ENCODE results near the gene MPDU1. TPM values are rescaled to one million over a fixed set of nuclear protein-coding genes. Genes with fewer than 3 reads are reported as not detected.

MPDU1 gene
- total RNA-seq, 2 experiments from 2014 or later: 21.3 to 34.5 TPM

GRCh38 chr17:7618608-7619007, 35.0 kb downstream of the MPDU1 start:
- Histone ChIP-seq H3K4me1 (ENCODE audit: insufficient read depth, low read length, poor library complexity, severe bottlenecking) (peaks cover 3% of the 10 kb centered on the region), H4K20me1 (ENCODE audit: insufficient read depth, low read length) (peaks cover 5% of the 10 kb centered on the region; the same call in 1 of the 2 replicates), H3K27ac (ENCODE audit: low read depth, low read length, poor library complexity, severe bottlenecking) (no peak overlapping the region), H3K4me2 (ENCODE audit: low read length) (no peak overlapping the region), H3K36me3 (ENCODE audit: insufficient read depth, low read length) (no peaks in the 10 kb centered on the region), H3K79me2 (ENCODE audit: insufficient read depth, low read depth, low read length) (peaks cover 7% of the 10 kb centered on the region), H3K9me3 (ENCODE audit: low read length) (no peaks in the 10 kb centered on the region), H2AFZ (ENCODE audit: low read length) (no peak overlapping the region), H3K9me2 (ENCODE audit: insufficient read depth, low read length) (no peaks in the 10 kb centered on the region), H3K4me3 (ENCODE audit: low read depth, low read length, poor library complexity, severe bottlenecking) (no peak overlapping the region)
- TF ChIP-seq EZH2phosphoT487 (IDR thresholded peaks at IDR 0.05; ENCODE audit: borderline replicate concordance, low read depth, low read length) (no peak), CTCF (conservative IDR thresholded peaks at IDR 0.05; ENCODE audit: low read length) (no peak)
- ChIA-PET CTCF (ENCODE audit: unreplicated experiment) (no interaction called here), POLR2A (interaction anchor here (0.7 kb wide), 2 partner anchors 8 to 378 kb away, joined by 3 read pairs; no protein-coding TSS in a partner anchor)
- intact Hi-C loops (cut with micrococcal nuclease; ENCODE audit: unreplicated experiment): no loop called here
- BruUV-seq (replicated peaks): no TSS peak
- no peak for DNase-seq (ENCODE audit: low spot score)

GRCh38 chr17:7620835-7621234, 37.2 kb downstream of the MPDU1 start:
- CTCF ChIA-PET (ENCODE audit: unreplicated experiment): no interaction called here
- no TSS peak for BruUV-seq (replicated peaks)

More at GRCh38 chr17:7620835-7621234, 37.2 kb downstream of the MPDU1 start:
- Histone ChIP-seq H3K4me2 (ENCODE audit: low read length) (no peak overlapping the region), H3K27ac (ENCODE audit: low read depth, low read length, poor library complexity, severe bottlenecking) (no peak overlapping the region), H4K20me1 (ENCODE audit: insufficient read depth, low read length) (no peaks in the 10 kb centered on the region), H3K4me3 (ENCODE audit: low read depth, low read length, poor library complexity, severe bottlenecking) (no peak overlapping the region), H3K4me1 (ENCODE audit: insufficient read depth, low read length, poor library complexity, severe bottlenecking) (no peaks in the 10 kb centered on the region), H3K9me2 (ENCODE audit: insufficient read depth, low read length) (no peaks in the 10 kb centered on the region), H2AFZ (ENCODE audit: low read length) (no peak overlapping the region), H3K9me3 (ENCODE audit: low read length) (no peaks in the 10 kb centered on the region), H3K79me2 (ENCODE audit: insufficient read depth, low read depth, low read length) (no peaks in the 10 kb centered on the region), H3K36me3 (ENCODE audit: insufficient read depth, low read length) (no peaks in the 10 kb centered on the region)
- TF ChIP-seq EZH2phosphoT487 (IDR thresholded peaks at IDR 0.05; ENCODE audit: borderline replicate concordance, low read depth, low read length): no peak
- TF ChIP-seq CTCF (conservative IDR thresholded peaks at IDR 0.05; ENCODE audit: low read length): no peak
- POLR2A ChIA-PET: interaction anchor here (0.6 to 1.2 kb wide), 2 partner anchors 12 to 68 kb away, joined by 3 read pairs; no protein-coding TSS in a partner anchor
- DNase-seq (ENCODE audit: low spot score): no peak
- intact Hi-C loops (cut with micrococcal nuclease; ENCODE audit: unreplicated experiment): no loop called here
